Panc1 (cell line): ENCODE results near the gene FAM107B.

ENCODE experiments used
- CTCF ChIP-seq: fragments of 450-650 bp; IDR thresholded peaks from 2 replicates; pipeline ENCODE4 v1.5.1; 2017; ENCODE audit warnings: mild to moderate bottlenecking
- POLR2AphosphoS5 ChIP-seq: IDR thresholded peaks from 2 replicates; pipeline ENCODE4 v1.6.1; 2012; ENCODE audit warnings: mild to moderate bottlenecking, low read depth, low read length, moderate library complexity

DNA sequence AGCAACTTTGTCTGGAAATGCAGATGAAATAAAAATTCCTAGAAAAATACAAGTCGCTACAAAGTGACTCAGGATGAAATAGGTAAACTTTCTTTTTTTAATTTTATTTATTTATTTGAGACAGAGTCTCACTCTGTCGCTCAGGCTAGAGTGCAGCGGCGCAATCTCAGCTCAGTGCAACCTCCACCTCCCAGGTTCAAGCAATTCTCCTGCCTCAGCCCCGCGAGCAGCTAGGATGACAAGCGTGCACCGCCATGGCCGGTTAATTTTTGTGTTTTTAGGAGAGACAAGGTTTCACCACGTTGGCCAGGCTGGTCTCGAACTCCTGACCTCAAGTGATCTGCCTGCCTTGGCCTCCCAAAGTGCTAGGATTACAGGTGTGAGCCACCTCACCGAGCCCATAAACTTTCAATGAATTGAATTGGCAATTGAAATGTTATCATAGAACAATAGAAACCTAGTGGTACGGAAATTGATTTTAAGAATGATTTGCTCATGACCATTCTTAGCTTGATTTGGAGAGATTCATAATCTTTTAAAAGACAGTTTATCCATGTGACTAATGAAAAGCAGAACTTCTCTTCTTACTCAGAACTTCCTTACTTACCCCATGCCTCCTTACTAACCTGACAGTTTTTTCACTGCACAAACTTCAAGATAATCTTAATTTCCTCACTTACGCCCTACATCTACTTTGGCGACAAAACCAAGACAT, 161.7 kb downstream of the FAM107B start:
- TF ChIP-seq CTCF (no peak), POLR2AphosphoS5 (no peak)
